Muscle of arm (tissue), 12 donors: ENCODE data around the gene NNMT. TPM values are rescaled to one million over a fixed set of nuclear protein-coding genes. Genes with fewer than 3 reads are reported as not detected.

ENCODE experiments used
- DNase-seq: peaks from one replicate; pipeline ENCODE4 v3.0.0-alpha.2; 2013
- polyA plus RNA-seq, 12 donors: library from polyadenylated mRNA; unstranded; fragments of 120-200 nt; gene quantifications; one replicate each; pipeline ENCODE4 v1.2.1, GENCODE V29; 2013; ENCODE audit not compliant: insufficient read length in 12 of 12

NNMT gene
- polyA plus RNA-seq, 12 donors: 16.8 to 96.1 (median 45.8) TPM; not detected in 1

DNA sequence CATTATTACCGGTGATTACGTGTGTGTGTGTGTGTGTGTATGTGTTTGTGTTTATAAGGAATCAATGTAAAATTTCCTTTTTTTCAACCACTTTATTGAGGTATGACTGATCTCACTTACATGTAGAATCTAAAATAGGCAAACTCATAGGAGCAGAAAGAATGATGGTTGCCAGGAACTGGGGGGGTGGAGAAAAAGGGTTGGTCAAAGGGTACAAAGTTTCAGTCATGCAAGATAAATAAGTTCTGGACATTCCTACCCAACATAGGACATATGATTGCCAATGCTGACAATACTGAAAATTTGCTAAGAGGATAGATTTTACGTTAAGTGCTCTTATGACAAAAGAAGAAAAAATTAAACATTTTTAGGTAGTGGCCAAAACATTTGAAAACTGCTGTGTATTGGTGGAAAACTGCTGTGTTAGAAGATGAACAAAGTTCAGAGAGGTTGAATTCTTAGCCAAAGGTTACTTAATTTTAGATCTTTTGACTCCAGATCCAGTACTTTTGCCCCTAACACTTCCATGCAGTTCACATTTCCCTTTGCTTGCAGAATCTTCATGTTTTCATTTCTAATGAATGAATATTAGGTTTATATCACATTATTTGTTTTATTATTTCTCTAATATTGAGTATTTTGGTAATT, 49.5 kb downstream of the NNMT start:
- no peak for DNase-seq

DNA sequence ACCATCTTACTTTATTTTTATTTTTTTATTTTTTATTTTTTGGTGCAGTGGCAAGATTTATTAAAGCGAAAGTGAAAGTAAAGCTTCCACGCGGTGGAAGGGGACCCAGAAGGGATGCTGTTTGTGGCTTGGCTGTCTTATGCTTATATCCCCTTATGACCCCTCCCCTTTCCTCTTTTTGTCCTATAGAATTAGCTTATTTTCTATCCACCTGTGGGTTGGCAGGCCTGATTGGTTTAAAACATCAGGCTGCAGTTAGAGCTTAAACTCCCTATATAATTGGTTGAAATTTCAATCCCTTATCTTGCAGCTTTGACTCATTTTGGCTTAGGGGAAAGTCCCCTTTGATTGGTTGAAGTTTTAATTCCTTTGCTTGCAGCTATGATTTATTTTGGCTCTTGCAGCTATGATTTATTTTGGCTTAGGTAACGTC, 50.5 kb downstream of the NNMT start:
- no peak for DNase-seq

GRCh38 chr11:114348200-114349191, 52.3 kb downstream of the NNMT start:
- DNase-seq: peak; percentile 54

DNA sequence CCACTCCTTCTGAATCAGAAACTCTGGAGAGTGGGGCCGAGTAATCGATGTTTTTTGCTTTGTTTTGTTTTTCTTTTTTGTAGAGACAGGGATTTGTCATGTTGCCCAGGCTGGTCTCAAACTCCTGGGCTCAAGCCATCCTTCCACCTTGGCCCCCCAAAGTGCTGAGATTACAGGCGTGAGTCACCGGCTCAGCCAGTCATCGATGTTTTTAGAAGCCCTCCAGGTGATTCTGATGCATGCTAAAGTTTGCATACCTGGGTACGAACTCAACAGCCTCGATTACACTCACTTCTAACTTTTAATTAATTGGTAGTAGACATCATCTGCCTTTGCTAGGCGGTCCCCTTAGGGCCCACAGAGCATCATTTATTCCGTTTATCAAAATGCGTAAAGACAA, 53.8 kb downstream of the NNMT start:
- no peak for DNase-seq

- no peak for DNase-seq
Measured at GRCh38 chr11:114353443-114353842, 57.2 kb downstream of the NNMT start.

GRCh38 chr11:114354076-114354475, 57.9 kb downstream of the NNMT start:
- peak; percentile 15 for DNase-seq

GRCh38 chr11:114358716-114359115, 62.5 kb downstream of the NNMT start:
- no peak for DNase-seq

- DNase-seq: no peak
Measured at GRCh38 chr11:114359342-114359741, 63.1 kb downstream of the NNMT start.

- no peak for DNase-seq
Measured at GRCh38 chr11:114362326-114362725, 66.1 kb downstream of the NNMT start.

DNA sequence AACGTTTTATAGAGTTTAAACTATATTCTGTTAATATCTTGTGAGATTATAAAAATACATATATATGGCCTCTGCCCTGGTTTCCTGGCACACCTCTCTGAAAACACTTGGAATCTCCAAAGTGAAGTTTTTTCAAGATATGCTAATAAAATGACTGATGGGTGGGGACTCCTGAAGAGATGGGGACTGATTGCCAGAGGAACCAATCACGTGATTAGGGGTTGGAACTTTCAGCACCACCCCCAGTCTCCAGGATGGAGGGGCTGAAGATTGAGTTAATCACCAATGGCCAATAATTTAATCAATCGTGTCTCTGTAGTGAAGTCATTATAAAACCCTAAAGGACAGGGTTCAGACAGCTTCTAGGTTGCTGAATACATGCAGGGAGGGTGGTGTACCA, 66.8 kb downstream of the NNMT start:
- DNase-seq: no peak

Other genes starting within 250 kb of the NNMT start
- gene ZBTB16, start 236.7 kb upstream of the NNMT start, polyA plus RNA-seq: 10 to 100 TPM in 2 of 12 donors, 1 to 10 TPM in 9, not detected in 1; 2.6 to 12.5 (median 6.8) TPM
- gene C11orf71, start 104.1 kb downstream of the NNMT start, polyA plus RNA-seq: 10 to 100 TPM in 5 of 12 donors, 1 to 10 TPM in 6, not detected in 1; 8.1 to 14.5 (median 9.4) TPM
- 10 to 100 TPM in 11 of 12 donors, not detected in 1; 23.7 to 50.0 (median 32.4) TPM for gene RBM7, start 104.3 kb downstream of the NNMT start, polyA plus RNA-seq
- gene REXO2, start 143.1 kb downstream of the NNMT start, polyA plus RNA-seq: 10 to 100 TPM in 11 of 12 donors, not detected in 1; 42.4 to 90.9 (median 61.8) TPM